22Rv1 (cell line): Measurements from ENCODE around the gene ATXN1.

Experiments
- ZFX ChIP-seq: fragments of 450-650 bp; IDR thresholded peaks from 2 replicates; pipeline ENCODE4 v1.6.1; 2017; ENCODE audit warnings: antibody characterized with exemption, borderline replicate concordance
- TF ChIP-seq, protein P1 (sequence below): fragments of 450-650 bp; IDR thresholded peaks from 2 replicates; pipeline ENCODE4 v1.5.1; 2017; ENCODE audit warnings: mild to moderate bottlenecking

DNA sequence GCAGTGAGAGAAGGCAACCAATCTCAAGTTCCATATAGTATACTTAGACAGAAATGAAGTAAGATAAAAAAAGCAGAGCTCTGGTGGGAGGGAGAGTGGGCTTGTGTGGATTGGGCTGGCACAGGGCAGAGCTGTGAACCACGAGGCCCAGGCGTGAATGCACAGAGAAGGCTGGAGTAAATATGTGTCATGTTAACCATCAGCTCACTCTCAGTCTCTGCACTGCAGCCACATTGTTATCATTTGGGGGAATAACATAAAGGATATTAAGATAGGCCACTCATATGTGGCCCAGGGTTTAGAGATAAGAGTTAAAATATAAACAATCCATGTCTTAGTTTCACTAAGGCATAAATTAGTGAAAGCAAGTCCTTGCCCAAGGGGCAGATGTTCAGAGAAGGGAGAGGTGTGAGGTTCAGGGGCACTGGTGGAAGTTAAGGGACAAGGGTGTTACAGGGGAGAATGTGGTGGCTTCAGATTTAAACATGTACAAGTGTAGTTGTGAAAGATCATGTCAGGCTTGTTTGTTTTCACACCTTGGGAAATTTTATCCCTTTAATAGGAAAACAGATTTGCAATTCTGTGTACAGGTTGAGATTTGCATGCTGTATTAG lies 508.5 kb downstream of the ATXN1 start:
- TF ChIP-seq, protein P1, sequence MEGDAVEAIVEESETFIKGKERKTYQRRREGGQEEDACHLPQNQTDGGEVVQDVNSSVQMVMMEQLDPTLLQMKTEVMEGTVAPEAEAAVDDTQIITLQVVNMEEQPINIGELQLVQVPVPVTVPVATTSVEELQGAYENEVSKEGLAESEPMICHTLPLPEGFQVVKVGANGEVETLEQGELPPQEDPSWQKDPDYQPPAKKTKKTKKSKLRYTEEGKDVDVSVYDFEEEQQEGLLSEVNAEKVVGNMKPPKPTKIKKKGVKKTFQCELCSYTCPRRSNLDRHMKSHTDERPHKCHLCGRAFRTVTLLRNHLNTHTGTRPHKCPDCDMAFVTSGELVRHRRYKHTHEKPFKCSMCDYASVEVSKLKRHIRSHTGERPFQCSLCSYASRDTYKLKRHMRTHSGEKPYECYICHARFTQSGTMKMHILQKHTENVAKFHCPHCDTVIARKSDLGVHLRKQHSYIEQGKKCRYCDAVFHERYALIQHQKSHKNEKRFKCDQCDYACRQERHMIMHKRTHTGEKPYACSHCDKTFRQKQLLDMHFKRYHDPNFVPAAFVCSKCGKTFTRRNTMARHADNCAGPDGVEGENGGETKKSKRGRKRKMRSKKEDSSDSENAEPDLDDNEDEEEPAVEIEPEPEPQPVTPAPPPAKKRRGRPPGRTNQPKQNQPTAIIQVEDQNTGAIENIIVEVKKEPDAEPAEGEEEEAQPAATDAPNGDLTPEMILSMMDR = no peak
- TF ChIP-seq ZFX = no peak
